K562 (cell line): ENCODE results near the gene ZNF628. TPM values are rescaled to one million over a fixed set of nuclear protein-coding genes. Genes with fewer than 3 reads are reported as not detected.
A peak's percentile ranks its signal among the peaks of the same experiment; 100 is the strongest.

ENCODE experiments used
- ATF7 ChIP-seq: fragments of 450-650 bp; IDR thresholded peaks from 2 replicates; pipeline ENCODE4 v1.7.1; 2014; ENCODE audit warnings: mild to moderate bottlenecking, moderate library complexity
- BACH1 ChIP-seq: fragments of 200-800 bp; sonication (Bioruptor generic); IDR thresholded peaks from 2 replicates; pipeline ENCODE4 v1.6.1; 2016; ENCODE audit warnings: missing genetic modification characterization, missing compliant biosample characterization
- BCOR ChIP-seq: fragments of 450-650 bp; IDR thresholded peaks from 2 replicates; pipeline ENCODE4 v1.6.1; 2016
- C11orf30 ChIP-seq: fragments of 450-650 bp; IDR thresholded peaks from 2 replicates; pipeline ENCODE4 v1.6.1; 2016; ENCODE audit warnings: low read depth, mild to moderate bottlenecking
- CHD7 ChIP-seq: fragments of 200-600 bp; sonication (generic); IDR thresholded peaks from one replicate; pipeline ENCODE4 v1.6.1; 2012; ENCODE audit warnings: mild to moderate bottlenecking, low read depth, low read length, inconsistent platforms
- CREM ChIP-seq: IDR thresholded peaks from 2 replicates; pipeline ENCODE4 v1.6.1; 2014; ENCODE audit warnings: antibody characterized with exemption, low read depth
- HLTF ChIP-seq: fragments of 450-650 bp; IDR thresholded peaks from 2 replicates; pipeline ENCODE4 v1.6.1; 2016
- IRF9 ChIP-seq: fragments of 450-650 bp; IDR thresholded peaks from 2 replicates; pipeline ENCODE4 v1.6.1; 2016; ENCODE audit warnings: missing biosample characterization, missing genetic modification characterization
- KDM1A ChIP-seq, 2 experiments: fragments of 450-650 bp; IDR thresholded peaks; 2 replicates each; pipeline ENCODE4 v1.6.1; 2016; ENCODE audit warnings: mild to moderate bottlenecking in 2 of 2
- MAFG ChIP-seq: fragments of 450-650 bp; conservative IDR thresholded peaks from 2 replicates; pipeline ENCODE4 v1.6.1; 2016; ENCODE audit warnings: missing genetic modification characterization, missing compliant biosample characterization
- polyA plus RNA-seq, 8 experiments: library from polyadenylated mRNA; depleted of rRNA in 4 of 8; stranded (reverse) in 5 of 8; unstranded in 3 of 8; fragments of >200 nt; fragmentation: Nextera tagmentation in 2 of 8; fragmentation: Illumina TruSeq in 1 of 8; extraction: Ambion mirVana in 2 of 8; extraction: Trizol in 1 of 8; gene quantifications; 2 replicates each; pipeline versions ENCODE4 v1.2.1 to v1.2.3, GENCODE V29; 2011 to 2014; ENCODE audit warnings: inconsistent platforms in 1 of 8, missing spikeins in 1 of 8
- total RNA-seq, 7 experiments: library from RNA; depleted of rRNA in 6 of 7; stranded (reverse); fragments of >200 nt in 6 of 7; fragmentation: Illumina TruSeq in 2 of 7; extraction: Trizol in 2 of 7; gene quantifications; 2 replicates each; pipeline versions ENCODE4 v1.2.1 to v1.2.3, GENCODE V29; 2011 to 2021; ENCODE audit warnings: low replicate concordance in 1 of 7
- TF ChIP-seq, protein P1 (sequence below): fragments of 450-650 bp; formaldehyde crosslinking; IDR thresholded peaks from 2 replicates; pipeline ENCODE4 v1.4.0; 2022; ENCODE audit warnings: missing genetic modification characterization
- TF ChIP-seq, protein P2 (sequence below): fragments of 450-650 bp; formaldehyde crosslinking; conservative IDR thresholded peaks from 2 replicates; pipeline ENCODE4 v1.4.0; 2022; ENCODE audit warnings: mild to moderate bottlenecking, missing genetic modification characterization

ZNF628 gene
- total and polyA plus RNA-seq, 9 of the 15 experiments (the other 6 are each of a cell fraction or from before 2014, with no cell fraction given) = 0.13 to 13.6 (median 2.2) TPM; not detected in 3

GRCh38 chr19:55519451-55520311 is 43.3 kb downstream of the ZNF628 start (continued):
- TF ChIP-seq, protein P1, sequence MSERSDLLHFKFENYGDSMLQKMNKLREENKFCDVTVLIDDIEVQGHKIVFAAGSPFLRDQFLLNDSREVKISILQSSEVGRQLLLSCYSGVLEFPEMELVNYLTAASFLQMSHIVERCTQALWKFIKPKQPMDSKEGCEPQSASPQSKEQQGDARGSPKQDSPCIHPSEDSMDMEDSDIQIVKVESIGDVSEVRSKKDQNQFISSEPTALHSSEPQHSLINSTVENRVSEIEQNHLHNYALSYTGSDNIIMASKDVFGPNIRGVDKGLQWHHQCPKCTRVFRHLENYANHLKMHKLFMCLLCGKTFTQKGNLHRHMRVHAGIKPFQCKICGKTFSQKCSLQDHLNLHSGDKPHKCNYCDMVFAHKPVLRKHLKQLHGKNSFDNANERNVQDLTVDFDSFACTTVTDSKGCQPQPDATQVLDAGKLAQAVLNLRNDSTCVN (CRISPR knock-in tag) = 0 out of 2 replicates have a peak, but pooled peaks have one; percentile 35
- no peak for TF ChIP-seq CHD7
- TF ChIP-seq, protein P2, sequence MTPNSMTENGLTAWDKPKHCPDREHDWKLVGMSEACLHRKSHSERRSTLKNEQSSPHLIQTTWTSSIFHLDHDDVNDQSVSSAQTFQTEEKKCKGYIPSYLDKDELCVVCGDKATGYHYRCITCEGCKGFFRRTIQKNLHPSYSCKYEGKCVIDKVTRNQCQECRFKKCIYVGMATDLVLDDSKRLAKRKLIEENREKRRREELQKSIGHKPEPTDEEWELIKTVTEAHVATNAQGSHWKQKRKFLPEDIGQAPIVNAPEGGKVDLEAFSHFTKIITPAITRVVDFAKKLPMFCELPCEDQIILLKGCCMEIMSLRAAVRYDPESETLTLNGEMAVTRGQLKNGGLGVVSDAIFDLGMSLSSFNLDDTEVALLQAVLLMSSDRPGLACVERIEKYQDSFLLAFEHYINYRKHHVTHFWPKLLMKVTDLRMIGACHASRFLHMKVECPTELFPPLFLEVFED (CRISPR knock-in tag) = peak; percentile 69; the same call in 1 of the 2 replicates
- peak; percentile 52; the same call in 1 of the 2 replicates for TF ChIP-seq MAFG (tag)
- TF ChIP-seq ATF7 = peak; percentile 91; the same call in 1 of the 2 replicates
- TF ChIP-seq CREM = peak; percentile 76
- peak; percentile 42 for TF ChIP-seq C11orf30
- TF ChIP-seq IRF9 (tag) = 0 out of 2 replicates have a peak, but pooled peaks have one; percentile 33
- TF ChIP-seq BACH1 (tag) = peak; percentile 29; the same call in 1 of the 2 replicates
- peak; percentile 48; the same call in 1 of the 2 replicates for TF ChIP-seq HLTF
- TF ChIP-seq BCOR = no peak
- TF ChIP-seq KDM1A (IDR thresholded peaks at IDR 0.05) = peak; percentile 52 to 58; a peak in 3 of 4 replicates
